NCI-H748 (cell line): ENCODE measurements around the gene DLL1.
"Not testable (repeated sequence)": the region's sequence is repeated elsewhere in the genome, so short reads cannot be mapped to it uniquely, and the experiment has no call there.

Experiments used
- DNase-seq: peaks from one replicate; lab custom pipeline; 2025; ENCODE audit not compliant: unreplicated experiment; lab: John Stamatoyannopoulos, UW

DLL1 gene

GRCh38 chr6:170290296-170291128, at the start of gene DLL1:
Gene DLL1 (minus strand): TSS chr6:170291078. CDS start chr6:170290139, 939 bp downstream.
- peak; percentile 97 for DNase-seq

DNA sequence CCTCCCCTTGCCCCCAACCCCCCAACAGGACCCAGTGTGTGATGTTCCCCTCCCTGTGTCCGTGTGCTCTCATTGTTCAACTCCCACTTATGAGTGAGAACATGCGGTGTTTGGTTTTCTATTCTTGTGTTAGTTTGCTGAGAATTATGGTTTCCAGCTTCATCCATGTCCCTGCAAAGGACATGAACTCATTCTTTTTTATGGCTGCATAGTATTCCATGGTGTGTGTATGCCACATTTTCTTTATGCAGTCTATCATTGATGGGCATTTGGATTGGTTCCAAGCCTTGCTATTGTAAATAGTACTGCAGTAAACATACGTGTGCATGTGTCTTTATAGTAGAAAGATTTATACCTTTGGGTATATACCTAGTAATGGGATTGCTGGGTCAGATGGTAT, 44.3 kb upstream of the DLL1 start:
- not testable (repeated sequence) for DNase-seq

DNA sequence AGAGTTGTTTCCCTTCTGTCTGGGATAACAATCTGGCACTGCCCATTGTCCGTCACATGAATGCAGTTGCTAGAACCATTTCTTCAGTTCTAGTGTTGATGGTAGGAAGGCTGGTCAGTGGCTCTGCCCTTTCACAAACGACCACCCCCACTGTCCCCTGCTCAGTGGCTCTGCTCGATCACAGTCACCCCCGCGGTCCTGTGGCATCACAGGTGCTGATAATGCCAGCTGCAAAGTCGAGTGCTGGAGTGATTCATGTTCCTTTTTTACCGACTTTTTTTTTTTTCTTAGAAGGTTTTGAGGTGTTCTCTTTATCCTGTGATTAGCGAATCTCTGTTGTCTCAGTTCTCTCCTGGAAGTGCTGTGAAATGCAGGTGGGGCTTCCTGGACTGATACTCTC, 38.4 kb upstream of the DLL1 start:
- DNase-seq: no peak

DNA sequence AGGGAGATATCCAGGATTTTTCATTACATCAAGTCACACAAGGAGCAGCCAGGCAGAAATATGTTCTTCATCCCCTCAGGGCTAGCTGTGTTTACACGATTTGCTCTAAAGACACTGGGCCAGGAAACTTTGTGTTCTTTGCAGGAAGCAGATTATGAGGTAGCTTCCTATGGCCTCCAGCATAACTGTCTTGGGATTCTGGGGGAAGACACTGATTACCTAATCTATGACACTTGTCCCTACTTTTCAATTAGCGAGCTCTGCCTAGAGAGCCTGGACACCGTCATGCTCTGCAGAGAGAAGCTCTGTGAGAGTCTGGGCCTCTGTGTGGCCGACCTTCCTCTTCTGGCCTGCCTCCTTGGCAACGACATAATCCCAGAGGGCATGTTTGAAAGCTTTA, 26.8 kb upstream of the DLL1 start:
- DNase-seq: no peak

DNA sequence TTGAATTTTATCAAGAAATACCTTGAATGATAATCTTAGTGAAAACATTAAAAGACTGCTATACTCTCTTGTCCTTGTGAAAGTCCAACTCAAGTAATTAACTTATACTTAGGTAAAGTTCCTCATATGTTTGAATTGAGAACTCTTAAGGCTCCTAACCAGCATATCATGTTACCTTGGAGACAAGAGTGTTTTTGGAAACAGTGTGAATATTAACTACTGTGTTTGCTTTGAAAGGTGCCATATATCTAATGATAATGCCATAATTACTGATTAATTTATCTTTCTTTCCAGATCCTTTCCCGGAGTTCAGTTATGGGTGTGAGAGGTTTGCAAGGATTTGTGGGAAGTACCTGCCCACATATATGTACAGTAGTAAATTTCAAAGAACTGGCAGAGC, 26.2 kb upstream of the DLL1 start:
- DNase-seq: no peak

DNA sequence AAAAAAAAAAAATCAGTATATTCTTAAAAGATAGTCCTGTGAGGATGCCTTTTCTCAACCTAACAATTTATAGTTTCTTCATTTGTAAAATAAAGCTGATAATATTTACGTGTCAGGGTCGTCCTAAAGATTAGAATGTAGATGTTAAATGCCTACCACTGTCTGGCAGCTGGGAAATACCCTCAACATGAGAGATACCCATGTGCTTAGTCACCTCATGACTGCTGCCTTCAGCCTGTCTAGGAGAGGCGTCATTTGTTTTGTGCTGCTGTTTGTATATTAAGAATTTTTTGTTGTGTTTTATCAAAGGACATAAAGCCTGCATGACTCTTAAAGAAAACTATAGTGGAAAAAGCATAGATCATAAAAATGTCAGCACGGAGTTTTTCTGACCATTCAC, 25.2 kb upstream of the DLL1 start:
- no peak for DNase-seq

DNA sequence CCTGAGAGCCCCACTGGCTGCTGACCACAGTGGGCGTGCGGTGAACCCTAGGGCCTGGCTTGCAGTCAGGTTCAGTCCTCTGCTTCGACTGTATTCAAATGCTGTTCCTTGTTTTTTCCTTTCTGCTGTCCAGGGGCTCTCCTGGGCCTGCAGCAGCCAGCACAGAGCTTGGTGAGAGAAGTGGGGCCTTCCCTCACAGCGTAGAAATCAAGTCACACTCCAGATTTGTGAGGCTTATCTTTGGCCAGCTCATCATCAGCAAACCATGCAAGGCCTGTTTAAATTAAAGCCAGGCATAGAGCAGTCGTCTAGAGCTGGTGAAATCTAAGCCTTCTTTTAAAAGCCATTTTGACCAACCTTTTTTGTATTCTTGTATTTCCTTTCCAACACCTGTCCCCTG, 24.1 kb upstream of the DLL1 start:
- no peak for DNase-seq

- DNase-seq: no peak
Measured at GRCh38 chr6:170313716-170314295, 22.9 kb upstream of the DLL1 start.

- DNase-seq: no peak
Measured at GRCh38 chr6:170312876-170313275, 22.0 kb upstream of the DLL1 start.

GRCh38 chr6:170311696-170312095, 20.8 kb upstream of the DLL1 start:
- no peak for DNase-seq

- no peak for DNase-seq
Measured at GRCh38 chr6:170308761-170309160, 17.9 kb upstream of the DLL1 start.

DNA sequence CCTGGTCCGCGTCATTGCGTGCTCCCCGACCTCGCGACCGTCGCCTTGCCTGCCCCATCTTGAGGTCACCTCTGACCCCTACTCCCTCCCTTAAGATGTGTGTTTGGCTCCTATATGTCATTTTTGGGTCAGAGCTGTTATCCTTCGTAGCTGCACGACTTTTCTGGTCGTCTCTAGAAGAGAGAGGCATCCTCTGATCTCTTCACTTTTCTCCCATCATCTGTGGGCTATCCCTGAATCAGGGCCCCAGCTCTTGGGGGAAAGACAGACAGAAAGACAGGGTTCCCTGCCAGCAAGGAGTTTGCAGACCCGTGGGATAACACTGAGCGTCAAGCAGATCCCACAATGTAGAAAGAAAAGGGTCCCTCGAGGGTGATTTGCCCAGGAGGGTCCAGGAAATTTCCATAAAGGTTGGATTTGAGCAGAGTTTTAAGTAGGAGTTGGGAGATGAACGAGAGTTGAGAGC, 16.2 kb upstream of the DLL1 start:
- DNase-seq: no peak

DNA sequence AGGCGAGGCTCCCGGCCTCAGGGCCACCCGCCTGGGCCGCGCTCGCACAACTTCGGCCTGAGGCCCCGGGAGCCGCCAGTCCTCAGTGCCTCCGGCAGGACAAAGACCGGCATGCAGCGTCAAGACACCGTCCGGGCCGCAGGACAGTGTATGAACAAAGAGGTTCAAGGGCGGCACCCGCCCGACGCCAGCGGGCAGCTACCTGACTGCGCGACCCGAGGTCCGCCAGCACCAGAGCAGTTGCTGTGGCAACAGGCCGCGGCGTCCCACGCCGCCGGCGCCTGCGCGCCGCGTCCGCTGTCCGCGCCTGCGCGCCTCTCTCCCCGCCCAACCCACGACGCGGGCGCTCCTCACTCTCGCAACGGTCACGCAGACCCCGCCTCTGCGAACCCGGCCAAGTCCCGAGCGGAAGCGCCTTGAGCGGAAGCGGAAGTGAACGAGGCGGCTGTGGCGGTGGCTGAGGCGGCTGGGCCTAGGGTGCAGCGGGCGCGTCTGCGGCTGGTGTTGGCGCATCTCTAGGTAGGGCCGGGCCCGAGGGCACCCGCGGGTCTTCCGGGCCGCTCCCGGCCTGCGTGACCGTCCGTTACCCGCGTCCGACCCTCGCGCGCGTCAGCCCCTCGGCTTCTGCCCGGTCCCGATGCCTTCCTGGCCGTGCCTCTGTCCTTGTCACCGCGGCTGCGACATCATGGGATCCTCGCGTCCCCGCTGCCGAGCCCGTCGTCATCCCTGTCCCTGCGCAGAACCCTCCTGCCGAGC, 15.6 kb upstream of the DLL1 start, which contains the start of gene FAM120B:
FAM120B (plus strand) TSS at position 435 of the 756 bp plus-strand sequence. CDS start 10,633 bp downstream, outside the sequence.
- peak; percentile 98 for DNase-seq

DNA sequence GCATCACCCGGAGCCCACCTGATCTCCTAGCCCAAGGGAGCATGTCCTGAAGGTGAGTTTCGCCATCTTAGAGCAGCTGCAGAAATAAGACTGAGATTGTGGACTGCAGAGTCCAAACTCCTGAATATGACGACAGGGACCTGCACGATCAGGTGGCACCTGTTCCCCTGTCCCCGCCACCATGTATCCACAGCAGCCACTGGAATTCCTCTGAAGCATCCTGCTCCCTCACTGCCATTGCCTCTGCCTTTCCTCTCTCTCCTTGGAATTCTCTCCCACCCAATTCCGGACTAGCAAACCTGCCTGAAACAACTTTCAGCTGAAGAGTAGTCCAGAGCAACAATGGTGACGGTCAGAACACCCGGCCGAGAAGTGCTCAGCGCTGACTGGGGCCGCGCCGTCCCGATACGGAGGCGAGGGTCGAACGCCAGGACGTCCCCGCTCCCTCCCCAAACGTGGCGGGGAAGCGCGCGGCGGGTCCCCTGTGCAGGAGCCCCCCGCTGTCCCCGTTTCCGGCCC, 15.0 kb upstream of the DLL1 start:
- DNase-seq: peak; percentile 60

GRCh38 chr6:170301184-170301583, 10.3 kb upstream of the DLL1 start:
- no peak for DNase-seq

DNA sequence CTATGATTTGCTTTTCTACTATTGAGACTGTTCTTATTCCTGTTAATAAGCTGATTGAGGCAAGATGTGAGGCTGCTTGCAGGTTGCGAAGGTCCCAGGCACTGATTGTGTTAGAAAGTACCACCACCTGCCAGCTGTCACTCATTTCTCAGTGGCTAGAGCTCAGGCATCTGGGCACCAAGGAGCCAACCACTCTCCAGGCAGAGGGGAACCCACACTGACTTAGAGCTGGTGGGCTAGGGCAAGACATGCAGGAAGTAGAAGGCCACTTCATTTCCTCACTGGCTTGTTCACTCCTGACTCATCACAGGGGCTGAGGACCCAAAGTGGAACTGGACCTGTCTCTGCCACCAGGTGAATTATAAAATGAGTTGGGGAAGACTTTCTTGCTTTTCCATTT, 7.8 kb upstream of the DLL1 start:
- DNase-seq: no peak

GRCh38 chr6:170297576-170298330, 6.9 kb upstream of the DLL1 start:
- peak; percentile 94 for DNase-seq

- peak; percentile 94 for DNase-seq
Measured at GRCh38 chr6:170296746-170297575, 6.1 kb upstream of the DLL1 start.

- DNase-seq: peak; percentile 75
Measured at GRCh38 chr6:170296423-170296745, 5.5 kb upstream of the DLL1 start.
